Measurements from ENCODE around the gene SNX18.

Gene SNX18

GRCh38 chr5:54581831-54582548 lies 64.4 kb downstream of the SNX18 start:
- in situ Hi-C loops (cut with HindIII; ENCODE audit: low pct_unique_long_range_greater_than_20kb, low sequenced_read_pairs): no loop called here
- no peak for TF ChIP-seq JUND (IDR thresholded peaks at IDR 0.05; ENCODE audit: low read depth)
- no peak for DNase-seq (ENCODE audit: low read depth in 1 of 2, low spot score in 1 of 2)

- no peak for DNase-seq (ENCODE audit: low read depth in 1 of 2, low spot score in 1 of 2)
- in situ Hi-C loops (cut with HindIII; ENCODE audit: low pct_unique_long_range_greater_than_20kb, low sequenced_read_pairs): no loop called here
- no peak for TF ChIP-seq JUND (IDR thresholded peaks at IDR 0.05; ENCODE audit: low read depth)
Observed at GRCh38 chr5:54586336-54586735, 68.8 kb downstream of the SNX18 start.

GRCh38 chr5:54589786-54590185 lies 72.2 kb downstream of the SNX18 start:
- no peak for TF ChIP-seq JUND (IDR thresholded peaks at IDR 0.05; ENCODE audit: low read depth)
- no peak for DNase-seq (ENCODE audit: low read depth in 1 of 2, low spot score in 1 of 2)
- in situ Hi-C loops (cut with HindIII; ENCODE audit: low pct_unique_long_range_greater_than_20kb, low sequenced_read_pairs): no loop called here

GRCh38 chr5:54590824-54591223 lies 73.3 kb downstream of the SNX18 start:
- DNase-seq (ENCODE audit: low read depth in 1 of 2, low spot score in 1 of 2): no peak
- TF ChIP-seq JUND (IDR thresholded peaks at IDR 0.05; ENCODE audit: low read depth): no peak
- in situ Hi-C loops (cut with HindIII; ENCODE audit: low pct_unique_long_range_greater_than_20kb, low sequenced_read_pairs): no loop called here

GRCh38 chr5:54593779-54594178 lies 76.2 kb downstream of the SNX18 start:
- in situ Hi-C loops (cut with HindIII; ENCODE audit: low pct_unique_long_range_greater_than_20kb, low sequenced_read_pairs): no loop called here
- no peak for TF ChIP-seq JUND (IDR thresholded peaks at IDR 0.05; ENCODE audit: low read depth)
- no peak for DNase-seq (ENCODE audit: low read depth in 1 of 2, low spot score in 1 of 2)

DNA sequence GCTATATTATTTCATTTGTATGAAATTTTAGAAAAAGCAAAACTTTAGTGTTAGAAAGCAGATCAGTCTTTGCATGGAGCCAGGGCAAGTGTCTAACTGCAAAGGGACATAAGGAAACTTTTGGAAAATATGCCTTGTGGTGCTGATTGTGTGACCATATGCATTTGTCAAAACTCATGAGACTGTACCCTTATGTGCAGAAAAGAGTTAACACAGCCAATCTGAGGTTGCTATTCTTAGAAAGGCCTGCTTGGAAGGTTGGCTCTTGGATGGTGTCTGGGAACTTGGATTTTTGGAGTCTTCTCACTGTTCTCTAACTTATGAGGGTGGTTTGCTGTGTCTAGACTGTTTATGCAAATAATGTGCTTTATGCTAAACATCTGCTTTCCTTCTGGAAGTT lies 76.6 kb downstream of the SNX18 start:
- DNase-seq (ENCODE audit: low read depth in 1 of 2, low spot score in 1 of 2): no peak
- no peak for TF ChIP-seq JUND (IDR thresholded peaks at IDR 0.05; ENCODE audit: low read depth)
- in situ Hi-C loops (cut with HindIII; ENCODE audit: low pct_unique_long_range_greater_than_20kb, low sequenced_read_pairs): no loop called here

- no peak for DNase-seq (ENCODE audit: low read depth in 1 of 2, low spot score in 1 of 2)
- TF ChIP-seq JUND (IDR thresholded peaks at IDR 0.05; ENCODE audit: low read depth): no peak
- in situ Hi-C loops (cut with HindIII; ENCODE audit: low pct_unique_long_range_greater_than_20kb, low sequenced_read_pairs): no loop called here
Observed at GRCh38 chr5:54595721-54596120, 78.2 kb downstream of the SNX18 start.

All from T47D (cell line).